Caco-2 (cell line): ENCODE measurements around the gene GATAD2B. TPM values are rescaled to one million over a fixed set of nuclear protein-coding genes. Genes with fewer than 3 reads are reported as not detected.

ENCODE experiments used
- BruUV-seq: library from RNA; stranded (reverse); fragments of 400-500 nt; replicated peaks from 2 replicates; lab custom pipeline; 2021; lab: Mats Ljungman, UMichigan
- CTCF ChIA-PET: fragments of 300-600 bp; sonication (Branson Sonifier 250); formaldehyde crosslinking; loops from one replicate; lab custom pipeline; 2022; ENCODE audit warnings: antibody characterized with exemption; lab: Charles Lee
- POLR2A ChIA-PET: fragments of 300-600 bp; sonication (Branson Sonifier 250); formaldehyde crosslinking; loops from one replicate; lab custom pipeline; 2022; ENCODE audit warnings: antibody characterized with exemption; lab: Charles Lee
- DNase-seq, 2 experiments: peaks; one replicate each; pipeline versions ENCODE4 v3.0.0 to v3.0.0-alpha.2; 2020 to 2022
- H3K27me3 ChIP-seq: replicated peaks from 2 replicates; pipeline ENCODE4 v1.6.0; 2011; ENCODE audit warnings: low read length; ENCODE audit not compliant: control insufficient read depth, insufficient read depth
- H3K36me3 ChIP-seq: 2 replicates; pipeline ENCODE4 v1.5.1; 2011; ENCODE audit warnings: low read length; ENCODE audit not compliant: control insufficient read depth, insufficient read depth
- H3K4me1 ChIP-seq: fragments of 250-450 bp; sonication (Bioruptor Pico); 2 replicates; pipeline ENCODE4 v1.5.1; 2020; ENCODE audit warnings: mild to moderate bottlenecking
- H3K4me3 ChIP-seq: 2 replicates; pipeline ENCODE4 v1.5.1; 2011; ENCODE audit warnings: low read depth, mild to moderate bottlenecking, control low read depth, low read length
- H3K9me3 ChIP-seq: fragments of 250-450 bp; sonication (Bioruptor Pico); 2 replicates; pipeline ENCODE4 v1.5.1; 2020; ENCODE audit warnings: mild to moderate bottlenecking, moderate library complexity
- H3K27ac Mint-ChIP-seq: one replicate; pipeline ENCODE4 v1.8.0; 2022; ENCODE audit warnings: mixed read lengths; ENCODE audit not compliant: unreplicated experiment
- H3K27me3 Mint-ChIP-seq: one replicate; pipeline ENCODE4 v1.8.0; 2022; ENCODE audit warnings: mixed read lengths; ENCODE audit not compliant: insufficient read depth, unreplicated experiment
- H3K36me3 Mint-ChIP-seq: one replicate; pipeline ENCODE4 v1.8.0; 2022; ENCODE audit warnings: mild to moderate bottlenecking, mixed read lengths; ENCODE audit not compliant: insufficient read depth, unreplicated experiment
- H3K4me1 Mint-ChIP-seq: one replicate; pipeline ENCODE4 v1.8.0; 2022; ENCODE audit warnings: low read depth, mixed read lengths; ENCODE audit not compliant: unreplicated experiment
- H3K4me3 Mint-ChIP-seq: one replicate; pipeline ENCODE4 v1.8.0; 2022; ENCODE audit warnings: mild to moderate bottlenecking, moderate library complexity, mixed read lengths; ENCODE audit not compliant: unreplicated experiment
- H3K9me3 Mint-ChIP-seq: one replicate; pipeline ENCODE4 v1.8.0; 2022; ENCODE audit warnings: mixed read lengths; ENCODE audit not compliant: unreplicated experiment
- intact Hi-C: fragments of 100-400 bp; cut with micrococcal nuclease; formaldehyde crosslinking; loops from one replicate; pipeline ENCODE4 v1.10.0; 2022; ENCODE audit not compliant: unreplicated experiment
- total RNA-seq: library from RNA; stranded (reverse); gene quantifications from 2 replicates; pipeline ENCODE4 v1.2.3, GENCODE V29; 2022
- TF ChIP-seq, protein P1 (sequence below), 2 experiments: fragments of 200-600 bp in 1 of 2; IDR thresholded peaks; 1 replicate in 1 of 2; 2 replicates in 1 of 2; pipeline versions ENCODE4 v1.5.1 to v1.8.0; 2011 to 2022; ENCODE audit warnings: antibody characterized with exemption in 1 of 2, control low read depth in 1 of 2, inconsistent platforms in 1 of 2, low read depth in 1 of 2, low read length in 1 of 2, mild to moderate bottlenecking in 1 of 2, moderate library complexity in 1 of 2; ENCODE audit not compliant: insufficient read depth in 1 of 2, severe bottlenecking in 1 of 2, unreplicated experiment in 1 of 2

The GATAD2B gene
- total RNA-seq, 1 experiment from 2014 or later = 38.0 TPM

DNA sequence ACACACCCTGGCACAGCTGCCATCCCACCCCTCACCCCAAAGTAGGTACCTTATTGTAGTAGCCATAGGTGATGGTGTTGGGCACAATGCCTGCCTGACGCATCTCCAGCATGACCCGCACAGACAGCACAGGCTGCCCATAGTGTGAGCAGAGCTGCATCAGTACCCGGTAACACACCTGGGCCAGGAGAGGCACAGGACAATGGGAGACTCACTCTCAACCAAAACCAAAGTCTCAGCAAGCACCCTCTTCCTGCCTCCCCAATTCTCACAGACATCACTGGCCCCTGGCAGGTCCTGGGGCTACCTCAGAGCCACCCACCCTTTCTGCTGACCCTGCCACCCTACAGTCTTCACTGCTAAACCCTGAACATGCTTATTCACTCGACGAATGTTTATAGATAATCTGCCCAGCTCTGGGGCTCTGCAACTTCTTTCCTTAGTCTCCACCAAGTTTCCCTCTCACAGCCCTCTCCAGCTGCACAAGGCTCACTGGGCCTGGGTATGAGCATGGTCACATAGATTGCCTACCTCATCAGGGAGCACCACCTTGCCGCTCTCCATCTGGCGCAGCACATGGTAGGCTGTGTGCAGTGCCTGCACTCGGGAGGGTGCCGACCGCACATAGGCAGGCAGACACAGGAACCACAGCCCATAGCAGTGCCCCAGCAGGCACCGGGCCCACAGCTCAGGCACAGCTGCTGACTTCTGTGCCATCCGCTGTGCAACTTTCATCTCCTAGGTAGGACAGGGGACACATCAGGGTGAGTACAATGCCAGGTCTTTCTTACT is 13.4 kb upstream of the GATAD2B start:
- Mint-ChIP-seq H3K9me3 (no peaks in the 10 kb centered on the region), H3K27ac (no peak overlapping the region), H3K4me3 (no peak overlapping the region), H3K4me1 (no peaks in the 10 kb centered on the region), H3K36me3 (peaks cover 39% of the 10 kb centered on the region), H3K27me3 (no peaks in the 10 kb centered on the region)
- H3K27me3 ChIP-seq = no peaks in the 10 kb centered on the region
- intact Hi-C loops = no loop called here
- ChIA-PET POLR2A (no interaction called here), CTCF (no interaction called here)
- TF ChIP-seq, protein P1, sequence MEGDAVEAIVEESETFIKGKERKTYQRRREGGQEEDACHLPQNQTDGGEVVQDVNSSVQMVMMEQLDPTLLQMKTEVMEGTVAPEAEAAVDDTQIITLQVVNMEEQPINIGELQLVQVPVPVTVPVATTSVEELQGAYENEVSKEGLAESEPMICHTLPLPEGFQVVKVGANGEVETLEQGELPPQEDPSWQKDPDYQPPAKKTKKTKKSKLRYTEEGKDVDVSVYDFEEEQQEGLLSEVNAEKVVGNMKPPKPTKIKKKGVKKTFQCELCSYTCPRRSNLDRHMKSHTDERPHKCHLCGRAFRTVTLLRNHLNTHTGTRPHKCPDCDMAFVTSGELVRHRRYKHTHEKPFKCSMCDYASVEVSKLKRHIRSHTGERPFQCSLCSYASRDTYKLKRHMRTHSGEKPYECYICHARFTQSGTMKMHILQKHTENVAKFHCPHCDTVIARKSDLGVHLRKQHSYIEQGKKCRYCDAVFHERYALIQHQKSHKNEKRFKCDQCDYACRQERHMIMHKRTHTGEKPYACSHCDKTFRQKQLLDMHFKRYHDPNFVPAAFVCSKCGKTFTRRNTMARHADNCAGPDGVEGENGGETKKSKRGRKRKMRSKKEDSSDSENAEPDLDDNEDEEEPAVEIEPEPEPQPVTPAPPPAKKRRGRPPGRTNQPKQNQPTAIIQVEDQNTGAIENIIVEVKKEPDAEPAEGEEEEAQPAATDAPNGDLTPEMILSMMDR (IDR thresholded peaks at IDR 0.05; ENCODE audit: insufficient read depth in 1 of 2, low read depth in 1 of 2, low read length in 1 of 2, severe bottlenecking in 1 of 2, unreplicated experiment in 1 of 2) = no peak
- H3K9me3 ChIP-seq = no peaks in the 10 kb centered on the region
- no peak for DNase-seq
- no peak overlapping the region for H3K4me3 ChIP-seq
- BruUV-seq = no TSS peak
- peaks cover 10% of the 10 kb centered on the region; the same call in 1 of the 2 replicates for H3K36me3 ChIP-seq
- H3K4me1 ChIP-seq = no peaks in the 10 kb centered on the region

DNA sequence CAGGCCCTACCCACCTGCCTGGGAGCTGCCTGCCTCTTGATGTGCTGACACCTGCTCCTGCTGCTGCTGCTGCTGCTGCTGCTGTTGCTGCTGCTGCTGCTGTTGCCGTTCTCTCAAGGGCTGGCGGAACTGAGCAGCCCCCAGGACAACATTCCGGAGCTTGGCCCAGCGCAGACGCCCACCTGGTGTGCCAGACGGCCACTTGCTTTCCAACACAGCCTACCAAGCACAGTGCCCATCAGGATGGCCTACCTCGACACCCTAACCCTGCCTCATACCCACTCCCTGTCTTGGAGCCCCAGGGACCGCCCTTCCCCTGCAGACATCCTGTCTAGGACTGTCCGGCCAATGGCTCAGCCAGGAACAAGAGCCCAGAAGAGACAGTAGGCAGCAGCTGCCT is 12.0 kb upstream of the GATAD2B start:
- H3K4me1 Mint-ChIP-seq = no peaks in the 10 kb centered on the region
- Histone ChIP-seq H3K36me3 (peaks cover 10% of the 10 kb centered on the region), H3K4me3 (no peak overlapping the region), H3K9me3 (no peaks in the 10 kb centered on the region), H3K27me3 (no peaks in the 10 kb centered on the region), H3K4me1 (no peaks in the 10 kb centered on the region)
- TF ChIP-seq, protein P1 (IDR thresholded peaks at IDR 0.05; ENCODE audit: insufficient read depth in 1 of 2, low read depth in 1 of 2, low read length in 1 of 2, severe bottlenecking in 1 of 2, unreplicated experiment in 1 of 2) = no peak
- H3K36me3 Mint-ChIP-seq = peaks cover 39% of the 10 kb centered on the region
- no peaks in the 10 kb centered on the region for H3K9me3 Mint-ChIP-seq
- intact Hi-C loops = no loop called here
- ChIA-PET CTCF (no interaction called here), POLR2A (no interaction called here)
- H3K4me3 Mint-ChIP-seq = no peak overlapping the region
- BruUV-seq = no TSS peak
- DNase-seq = no peak
- H3K27me3 Mint-ChIP-seq = no peaks in the 10 kb centered on the region
- H3K27ac Mint-ChIP-seq = no peak overlapping the region

DNA sequence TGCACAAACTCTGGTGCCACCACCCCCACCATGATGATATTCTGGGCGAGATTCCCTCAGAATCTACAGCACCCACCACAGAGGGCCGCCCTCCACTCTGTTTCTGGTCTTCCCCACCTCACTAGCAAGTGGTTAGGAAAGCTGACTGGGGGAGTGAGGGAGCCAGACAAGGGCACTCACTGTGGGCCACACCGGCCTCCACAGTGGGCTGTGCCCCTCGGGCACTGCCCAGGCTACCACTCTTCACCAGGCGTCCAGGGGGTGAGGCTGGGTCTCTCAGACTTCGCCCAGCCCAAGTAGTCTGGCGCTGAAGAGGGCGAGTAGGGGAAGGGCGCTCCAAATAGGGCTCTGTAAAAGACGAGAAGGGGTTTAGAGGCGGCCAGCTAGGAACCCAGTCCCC is 11.2 kb upstream of the GATAD2B start:
- TF ChIP-seq, protein P1 (IDR thresholded peaks at IDR 0.05; ENCODE audit: insufficient read depth in 1 of 2, low read depth in 1 of 2, low read length in 1 of 2, severe bottlenecking in 1 of 2, unreplicated experiment in 1 of 2) = no peak
- Histone ChIP-seq H3K36me3 (peaks cover 8% of the 10 kb centered on the region), H3K4me3 (no peak overlapping the region), H3K9me3 (no peaks in the 10 kb centered on the region), H3K4me1 (no peaks in the 10 kb centered on the region), H3K27me3 (no peaks in the 10 kb centered on the region)
- no peaks in the 10 kb centered on the region for H3K9me3 Mint-ChIP-seq
- intact Hi-C loops = no loop called here
- H3K27ac Mint-ChIP-seq = no peak overlapping the region
- no peak overlapping the region for H3K4me3 Mint-ChIP-seq
- ChIA-PET POLR2A (no interaction called here), CTCF (no interaction called here)
- DNase-seq = no peak
- no peaks in the 10 kb centered on the region for H3K4me1 Mint-ChIP-seq
- no peaks in the 10 kb centered on the region for H3K27me3 Mint-ChIP-seq
- BruUV-seq = no TSS peak
- H3K36me3 Mint-ChIP-seq = peaks cover 39% of the 10 kb centered on the region
